ENCODE data around the gene LRATD1. TPM values are rescaled to one million over a fixed set of nuclear protein-coding genes. Genes with fewer than 3 reads are reported as not detected.

The LRATD1 gene
- total and polyA plus RNA-seq, 2 donors (not counting 3 experiments of a cell fraction or from before 2014, with no cell fraction given): not detected

DNA sequence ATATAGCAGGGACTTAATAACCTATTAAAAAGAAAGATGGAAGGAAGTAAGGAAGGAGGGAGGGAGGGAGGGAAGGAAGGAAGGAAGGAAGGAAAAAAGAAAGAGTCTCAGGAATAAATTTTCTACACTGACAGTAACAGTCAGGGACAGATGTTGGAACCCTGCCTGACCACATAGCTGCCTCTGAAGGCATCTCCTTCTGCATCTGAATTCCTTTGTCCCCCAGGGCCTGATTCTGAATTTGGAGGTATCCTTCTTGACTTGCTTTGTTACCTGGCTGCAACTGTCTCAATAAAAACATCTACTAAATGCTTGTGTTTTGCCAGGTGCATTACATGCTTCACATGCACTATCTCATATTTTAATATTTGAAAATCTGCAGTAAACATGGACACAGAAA is 17.4 kb upstream of the LRATD1 start:
- TF ChIP-seq MYC (IDR thresholded peaks at IDR 0.05; ENCODE audit: low read depth, low read length) (no peak), FOS (IDR thresholded peaks at IDR 0.05; ENCODE audit: borderline replicate concordance, insufficient read depth, low read length) (no peak), MAX (IDR thresholded peaks at IDR 0.05; ENCODE audit: insufficient read depth, insufficient read length) (no peak), JUN (IDR thresholded peaks at IDR 0.05; ENCODE audit: borderline replicate concordance, insufficient read depth, insufficient read length, low read depth) (no peak), POLR2AphosphoS5 (IDR thresholded peaks at IDR 0.05; ENCODE audit: insufficient read depth, low read depth, low read length) (no peak), EZH2 (IDR thresholded peaks at IDR 0.05; ENCODE audit: borderline replicate concordance, low read depth, low read length, severe bottlenecking) (no peak), POLR2A (IDR thresholded peaks at IDR 0.05; ENCODE audit: low read depth, low read length) (no peak), GATA2 (IDR thresholded peaks at IDR 0.05; ENCODE audit: insufficient read depth, insufficient read length, low read depth, low read length) (no peak)
- TF ChIP-seq, protein P1, sequence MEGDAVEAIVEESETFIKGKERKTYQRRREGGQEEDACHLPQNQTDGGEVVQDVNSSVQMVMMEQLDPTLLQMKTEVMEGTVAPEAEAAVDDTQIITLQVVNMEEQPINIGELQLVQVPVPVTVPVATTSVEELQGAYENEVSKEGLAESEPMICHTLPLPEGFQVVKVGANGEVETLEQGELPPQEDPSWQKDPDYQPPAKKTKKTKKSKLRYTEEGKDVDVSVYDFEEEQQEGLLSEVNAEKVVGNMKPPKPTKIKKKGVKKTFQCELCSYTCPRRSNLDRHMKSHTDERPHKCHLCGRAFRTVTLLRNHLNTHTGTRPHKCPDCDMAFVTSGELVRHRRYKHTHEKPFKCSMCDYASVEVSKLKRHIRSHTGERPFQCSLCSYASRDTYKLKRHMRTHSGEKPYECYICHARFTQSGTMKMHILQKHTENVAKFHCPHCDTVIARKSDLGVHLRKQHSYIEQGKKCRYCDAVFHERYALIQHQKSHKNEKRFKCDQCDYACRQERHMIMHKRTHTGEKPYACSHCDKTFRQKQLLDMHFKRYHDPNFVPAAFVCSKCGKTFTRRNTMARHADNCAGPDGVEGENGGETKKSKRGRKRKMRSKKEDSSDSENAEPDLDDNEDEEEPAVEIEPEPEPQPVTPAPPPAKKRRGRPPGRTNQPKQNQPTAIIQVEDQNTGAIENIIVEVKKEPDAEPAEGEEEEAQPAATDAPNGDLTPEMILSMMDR (IDR thresholded peaks at IDR 0.05; ENCODE audit: extremely low read depth in 1 of 2, insufficient read depth in 1 of 2, low read depth in 1 of 2, low read length in 2 of 2): no peak
- Histone ChIP-seq H3K27me3 (ENCODE audit: control insufficient read depth in 2 of 2, insufficient read depth in 2 of 2, low read length in 2 of 2) (no peaks in the 10 kb centered on the region), H2AFZ (ENCODE audit: low read depth, low read length) (no peak overlapping the region), H3K4me2 (ENCODE audit: insufficient read depth, low read length) (no peak overlapping the region), H3K27ac (ENCODE audit: insufficient read depth, low read depth, low read length) (no peak overlapping the region), H4K20me1 (replicated peaks; ENCODE audit: control insufficient read depth, extremely low read depth, insufficient read depth, low read length) (no peaks in the 10 kb centered on the region), H3K9me3 (replicated peaks; ENCODE audit: control insufficient read depth, insufficient read depth, low read length) (peaks cover 2% of the 10 kb centered on the region), H3K9ac (replicated peaks; ENCODE audit: extremely low read depth, insufficient read depth, low read length) (no peak overlapping the region), H3K9me1 (replicated peaks; ENCODE audit: control insufficient read depth, extremely low read depth, insufficient read depth, low read length) (no peaks in the 10 kb centered on the region), H3K4me1 (ENCODE audit: control insufficient read depth, extremely low read depth, insufficient read depth, low read length) (no peaks in the 10 kb centered on the region), H3K36me3 (ENCODE audit: control insufficient read depth in 2 of 2, extremely low read depth in 1 of 2, insufficient read depth in 2 of 2, low read length in 2 of 2) (no peaks in the 10 kb centered on the region), H3K4me3 (replicated peaks in 1 of 3; ENCODE audit: insufficient read depth in 1 of 3, low read depth in 1 of 3, low read length in 3 of 3) (no peak overlapping the region), H3K79me2 (ENCODE audit: control insufficient read depth, insufficient read depth, low read length) (no peaks in the 10 kb centered on the region)
- ChIA-PET CTCF (no interaction called here), POLR2A (no interaction called here)
- FAIRE-seq: no peak
- BruUV-seq (replicated peaks): no TSS peak
- no peak for DNase-seq (ENCODE audit: low read depth, low spot score)
- dilution Hi-C loops (cut with MboI; ENCODE audit: extremely low pct_ligation_motif_present, low sequenced_read_pairs): no loop called here
- intact Hi-C loops (cut with micrococcal nuclease): no loop called here

Measured in endothelial cell of umbilical vein (primary cell).